HFFc6 (cell line): ENCODE measurements around the gene STX11. TPM values are rescaled to one million over a fixed set of nuclear protein-coding genes. Genes with fewer than 3 reads are reported as not detected.

Source experiments
- DNase-seq: peaks from one replicate; pipeline ENCODE4 v3.0.0-alpha.2; 2018
- H3K27ac Mint-ChIP-seq: 2 replicates; pipeline ENCODE4 v1.8.0; 2020; ENCODE audit warnings: mild to moderate bottlenecking, mixed read lengths
- H3K27me3 Mint-ChIP-seq: 2 replicates; pipeline ENCODE4 v1.8.0; 2021; ENCODE audit warnings: mild to moderate bottlenecking, moderate library complexity, mixed read lengths; ENCODE audit not compliant: insufficient read depth
- H3K36me3 Mint-ChIP-seq: 2 replicates; pipeline ENCODE4 v1.8.0; 2021; ENCODE audit warnings: low read depth, mixed read lengths
- H3K4me1 Mint-ChIP-seq: 2 replicates; pipeline ENCODE4 v1.8.0; 2020; ENCODE audit warnings: low read depth, mixed read lengths
- H3K4me3 Mint-ChIP-seq: 2 replicates; pipeline ENCODE4 v1.8.0; 2020; ENCODE audit warnings: mild to moderate bottlenecking, moderate library complexity, mixed read lengths
- H3K9me3 Mint-ChIP-seq: 2 replicates; pipeline ENCODE4 v1.8.0; 2020; ENCODE audit warnings: mild to moderate bottlenecking, mixed read lengths
- CTCF ChIP-seq: fragments of 200-600 bp; sonication (generic); IDR thresholded peaks from 2 replicates; pipeline ENCODE4 v1.5.0; 2021; ENCODE audit warnings: antibody characterized with exemption, mild to moderate bottlenecking
- total RNA-seq, 6 experiments: library from RNA; stranded (reverse); fragmentation: NEBNext Ultra II Directional; extraction: Animal tissue kit (Norgen Biotek cat#: 25700); gene quantifications; 2 replicates in 1 of 6; 3 replicates in 5 of 6; pipeline ENCODE4 v1.2.3, GENCODE V29; 2021

Gene STX11
- total RNA-seq, 6 experiments from 2014 or later = 0.30 to 0.53 (median 0.37) TPM

GRCh38 chr6:144195671-144196270, 45.5 kb downstream of the STX11 start:
- Mint-ChIP-seq H3K27ac (no peak overlapping the region), H3K9me3 (peaks cover 14% of the 10 kb centered on the region), H3K4me1 (peaks cover 12% of the 10 kb centered on the region), H3K27me3 (peaks cover 10% of the 10 kb centered on the region), H3K36me3 (peaks cover 6% of the 10 kb centered on the region), H3K4me3 (no peak overlapping the region)
- TF ChIP-seq CTCF = no peak
- peak; percentile 3 for DNase-seq

GRCh38 chr6:144197919-144198318, 47.6 kb downstream of the STX11 start:
- no peak overlapping the region for H3K4me3 Mint-ChIP-seq
- H3K27me3 Mint-ChIP-seq = peaks cover 4% of the 10 kb centered on the region
- H3K4me1 Mint-ChIP-seq = peaks cover 12% of the 10 kb centered on the region
- H3K36me3 Mint-ChIP-seq = peaks cover 15% of the 10 kb centered on the region
- no peak for TF ChIP-seq CTCF
- peaks cover 34% of the 10 kb centered on the region for H3K9me3 Mint-ChIP-seq
- H3K27ac Mint-ChIP-seq = no peak overlapping the region
- DNase-seq = no peak

DNA sequence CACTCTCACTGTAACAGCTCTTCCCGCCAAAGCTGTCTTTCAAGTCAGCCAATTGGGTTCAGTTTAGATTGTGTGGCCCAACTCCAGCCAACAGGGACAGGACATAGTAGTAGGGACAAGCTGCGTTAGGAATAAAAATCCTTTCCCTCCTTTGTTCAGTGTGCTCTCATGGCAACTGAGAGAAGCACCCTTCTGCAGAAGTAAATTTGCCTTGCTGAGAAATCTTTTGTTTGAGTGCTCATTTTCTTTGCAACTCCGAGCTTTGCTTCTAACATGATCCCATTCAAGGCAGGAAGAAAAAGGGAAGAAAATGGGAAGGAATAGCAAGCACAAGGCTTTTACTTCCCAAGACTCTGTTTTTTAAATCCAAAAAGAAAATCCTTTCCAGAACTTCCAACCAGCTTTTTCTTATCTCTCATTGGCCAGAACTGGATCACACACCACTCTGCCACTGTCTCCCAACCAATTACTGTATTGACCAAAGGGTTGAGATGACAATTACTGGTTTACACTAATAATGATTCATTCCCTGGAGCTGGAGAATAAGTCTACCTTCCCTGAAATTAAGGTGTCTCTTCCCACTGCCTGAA, 52.7 kb downstream of the STX11 start:
- DNase-seq = no peak
- Mint-ChIP-seq H3K27ac (no peak overlapping the region), H3K36me3 (peaks cover 15% of the 10 kb centered on the region), H3K27me3 (peaks cover 23% of the 10 kb centered on the region), H3K9me3 (peaks cover 63% of the 10 kb centered on the region), H3K4me1 (no peaks in the 10 kb centered on the region), H3K4me3 (no peak overlapping the region)
- no peak for TF ChIP-seq CTCF

GRCh38 chr6:144211160-144211559, 60.8 kb downstream of the STX11 start:
- peak; percentile 39 for DNase-seq
- TF ChIP-seq CTCF = peak; percentile 31; the same call in 1 of the 2 replicates
- no peak overlapping the region for H3K4me3 Mint-ChIP-seq
- 0 out of 2 replicates have a peak, but pooled peaks cover 7% of the 10 kb centered on the region for H3K36me3 Mint-ChIP-seq
- peak overlapping the region; percentile 10; the same call in 1 of the 2 replicates for H3K27ac Mint-ChIP-seq
- peaks cover 11% of the 10 kb centered on the region for H3K4me1 Mint-ChIP-seq
- peaks cover 19% of the 10 kb centered on the region for H3K27me3 Mint-ChIP-seq
- peaks cover 8% of the 10 kb centered on the region for H3K9me3 Mint-ChIP-seq

DNA sequence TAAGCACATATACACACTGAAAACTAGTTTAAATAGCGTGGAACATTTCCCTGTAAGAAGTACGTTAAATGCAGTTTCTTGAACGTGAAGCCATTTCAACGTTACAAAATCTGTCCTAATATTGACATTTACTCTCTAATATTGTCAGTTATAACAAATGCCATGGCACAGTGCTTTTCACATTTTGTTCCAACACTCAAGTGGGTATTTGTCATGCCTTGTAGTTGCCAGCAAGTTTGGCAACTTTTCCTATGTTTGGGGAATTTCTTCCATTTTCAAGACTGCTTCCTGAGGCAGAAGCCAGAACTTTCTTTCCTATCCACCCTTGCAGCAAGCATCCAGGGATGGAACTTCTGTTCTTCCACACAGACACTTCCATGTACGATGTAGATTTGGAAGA, 63.0 kb downstream of the STX11 start:
- Mint-ChIP-seq H3K36me3 (0 out of 2 replicates have a peak, but pooled peaks cover 7% of the 10 kb centered on the region), H3K27me3 (peaks cover 15% of the 10 kb centered on the region), H3K9me3 (peaks cover 11% of the 10 kb centered on the region), H3K27ac (no peak overlapping the region), H3K4me3 (no peak overlapping the region), H3K4me1 (peaks cover 27% of the 10 kb centered on the region)
- TF ChIP-seq CTCF = no peak
- DNase-seq = no peak
